Epidermal melanocyte (primary cell): ENCODE data around the gene MSANTD4.
"Not testable (repeated sequence)": the region's sequence is repeated elsewhere in the genome, so short reads cannot be mapped to it uniquely, and the experiment has no call there.

Source experiments
- DNase-seq: peaks from one replicate; pipeline ENCODE4 v3.0.0; 2011; ENCODE audit warnings: low spot score; ENCODE audit not compliant: insufficient read length

MSANTD4 gene

DNA sequence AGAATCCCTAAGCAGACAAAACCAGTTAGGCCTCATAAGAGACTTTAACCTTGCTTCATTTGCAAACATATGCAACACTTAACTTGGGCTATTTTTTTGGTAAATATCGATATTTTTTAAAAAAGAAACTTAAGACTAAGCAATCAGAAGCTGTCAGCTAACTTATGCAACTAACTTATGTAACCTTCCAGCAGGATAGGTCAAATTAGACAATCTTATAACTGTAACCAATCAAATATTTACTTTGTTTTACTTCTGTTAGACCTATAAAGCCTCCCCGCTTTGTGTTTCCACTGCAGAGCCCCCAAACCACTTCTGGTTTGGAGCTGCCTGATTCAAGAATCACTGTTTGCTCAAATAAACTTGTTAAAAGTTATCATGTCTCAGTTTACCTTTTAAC, 8.0 kb downstream of the MSANTD4 start:
- no peak for DNase-seq

DNA sequence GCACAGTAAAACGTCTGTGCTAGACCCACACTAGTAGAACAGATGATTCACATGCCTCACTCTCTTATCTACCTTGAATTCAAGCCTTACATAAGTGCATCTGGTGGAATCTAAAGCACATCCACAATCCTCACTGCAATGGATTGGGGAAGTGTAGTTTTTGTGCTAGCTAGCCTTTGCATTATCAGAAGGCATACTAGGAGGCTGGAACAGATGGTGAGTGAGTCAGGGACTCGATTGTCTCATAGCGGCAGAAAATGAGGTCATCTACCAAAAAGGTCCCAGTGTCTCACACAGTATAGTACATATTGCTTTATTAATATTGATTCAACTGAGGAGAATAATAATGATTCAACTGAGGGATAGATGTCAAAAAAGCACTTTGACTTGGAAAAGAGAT, 9.3 kb downstream of the MSANTD4 start:
- no peak for DNase-seq

DNA sequence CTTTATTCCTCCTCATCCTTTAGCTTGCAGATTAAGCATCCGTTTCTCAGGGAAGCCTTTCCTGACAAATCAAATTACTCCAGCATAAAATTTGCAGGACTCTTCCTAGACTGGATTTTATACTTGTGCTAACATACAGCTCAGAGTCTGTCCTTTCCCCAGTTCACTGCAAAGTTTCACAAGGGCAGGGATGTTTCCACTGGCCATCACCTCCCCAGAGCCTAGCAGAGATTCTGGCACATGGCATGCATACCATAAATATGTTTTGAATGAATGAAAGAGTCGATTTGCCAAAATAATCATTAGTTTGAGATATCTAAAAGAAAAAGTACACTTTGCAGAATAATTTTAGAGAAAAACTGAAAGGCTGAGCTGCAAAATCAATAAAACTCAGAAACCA, 10.6 kb downstream of the MSANTD4 start:
- DNase-seq: no peak

DNA sequence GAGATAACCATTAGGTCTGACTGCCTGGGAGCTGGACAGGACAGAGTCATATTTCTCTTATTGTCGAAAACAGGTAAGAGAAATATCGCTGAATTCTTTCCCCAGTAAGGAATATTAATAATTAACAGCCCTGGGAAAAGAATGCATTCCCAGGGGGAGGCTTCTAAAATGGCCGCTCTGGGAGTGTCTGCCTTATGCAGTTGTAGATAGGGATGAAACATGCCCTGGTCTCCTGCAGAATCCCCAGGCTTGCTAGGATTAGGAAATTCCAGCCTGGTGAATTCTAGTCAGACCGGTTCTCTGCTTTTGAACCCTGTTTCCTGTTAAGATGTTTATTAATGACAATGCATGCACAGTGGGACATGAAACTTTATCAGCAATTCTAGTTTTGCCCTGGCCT, 18.9 kb downstream of the MSANTD4 start:
- DNase-seq: not testable (repeated sequence)

DNA sequence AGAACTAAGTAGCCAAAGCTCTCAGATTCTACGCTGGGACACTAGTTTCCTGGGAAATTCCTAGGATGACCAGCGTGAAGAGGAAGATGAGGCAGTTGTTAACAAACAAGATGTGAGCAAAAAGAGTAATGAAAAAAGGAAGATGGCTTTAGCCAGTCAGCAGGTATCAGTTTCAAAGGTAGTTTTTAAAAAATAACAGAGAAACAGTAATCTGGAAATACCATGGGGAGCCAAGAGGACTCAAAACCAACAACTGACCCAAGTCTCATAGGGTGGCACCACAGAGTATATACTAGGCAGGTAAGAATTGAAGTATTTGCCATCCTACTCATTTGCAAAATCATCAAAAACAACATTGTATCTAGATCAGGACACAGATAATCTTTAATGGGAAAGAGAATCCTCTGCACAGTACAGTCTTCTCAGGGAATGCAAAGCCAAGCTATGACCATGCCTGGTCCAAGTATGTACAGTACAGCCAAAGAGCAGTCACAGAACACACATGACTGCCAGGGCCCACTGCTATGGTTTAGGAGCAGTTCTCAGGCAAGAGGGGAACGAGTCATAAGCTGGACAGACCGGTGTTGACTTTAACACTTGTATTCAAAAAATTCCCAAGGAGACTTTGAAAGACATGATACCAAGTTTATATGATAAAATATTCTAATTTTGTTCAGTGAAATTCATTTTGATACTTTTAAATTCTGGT, 20.6 kb downstream of the MSANTD4 start:
- no peak for DNase-seq

DNA sequence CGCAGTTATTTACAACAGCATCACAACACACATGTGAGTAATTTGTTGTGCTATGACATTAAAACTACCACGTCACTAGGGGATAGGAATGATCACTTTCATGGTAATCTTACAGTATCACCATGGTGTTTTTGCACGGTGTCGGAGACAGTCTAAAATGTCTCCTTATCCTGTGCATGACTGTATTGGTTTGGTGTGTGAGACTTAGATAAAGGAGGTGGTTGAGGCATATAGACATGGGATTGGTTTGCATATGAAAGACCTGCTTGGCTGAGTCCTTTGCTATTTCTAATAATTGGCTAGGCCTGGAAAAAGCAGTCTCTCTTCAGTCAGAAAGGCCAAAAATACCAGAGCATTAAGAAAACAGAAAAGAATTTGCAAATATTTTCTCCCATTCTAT, 30.2 kb downstream of the MSANTD4 start:
- no peak for DNase-seq

DNA sequence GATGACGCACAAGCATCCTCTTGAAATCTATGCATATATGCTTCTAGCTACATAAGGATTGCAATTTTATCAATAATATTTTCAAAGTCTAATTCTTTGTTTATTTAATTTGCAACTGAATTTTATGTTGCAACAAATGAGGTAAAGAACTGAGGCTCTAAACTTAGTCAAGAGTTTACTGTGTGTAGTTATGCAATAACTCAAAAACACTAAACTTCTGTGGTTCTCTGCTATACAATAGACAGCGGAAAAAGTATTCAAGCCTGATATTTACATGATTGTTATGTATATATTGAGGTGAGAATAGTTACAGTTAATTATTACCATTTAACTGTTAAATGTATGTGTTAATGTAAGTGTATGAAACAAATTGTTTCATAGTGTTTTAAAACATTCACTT, 32.9 kb downstream of the MSANTD4 start:
- DNase-seq: no peak

DNA sequence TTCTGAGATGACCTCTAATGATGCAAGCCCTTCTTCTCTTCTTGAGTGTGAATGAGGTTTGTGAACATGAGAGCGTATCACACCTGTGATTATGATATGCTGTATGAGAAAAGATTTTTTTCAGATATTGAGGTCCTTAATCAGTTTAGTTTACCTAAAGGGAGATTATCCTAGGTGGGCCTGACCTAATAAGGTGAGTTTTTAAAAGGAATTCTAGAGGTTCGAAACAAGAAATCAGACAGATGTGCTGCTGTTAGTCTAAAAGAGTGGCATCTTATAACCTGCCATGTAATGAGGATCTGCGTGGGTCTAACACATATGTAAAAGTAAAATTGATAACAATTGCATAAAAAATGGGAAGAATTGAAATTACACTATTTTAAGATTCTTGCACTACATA, 33.8 kb downstream of the MSANTD4 start:
- DNase-seq: no peak

DNA sequence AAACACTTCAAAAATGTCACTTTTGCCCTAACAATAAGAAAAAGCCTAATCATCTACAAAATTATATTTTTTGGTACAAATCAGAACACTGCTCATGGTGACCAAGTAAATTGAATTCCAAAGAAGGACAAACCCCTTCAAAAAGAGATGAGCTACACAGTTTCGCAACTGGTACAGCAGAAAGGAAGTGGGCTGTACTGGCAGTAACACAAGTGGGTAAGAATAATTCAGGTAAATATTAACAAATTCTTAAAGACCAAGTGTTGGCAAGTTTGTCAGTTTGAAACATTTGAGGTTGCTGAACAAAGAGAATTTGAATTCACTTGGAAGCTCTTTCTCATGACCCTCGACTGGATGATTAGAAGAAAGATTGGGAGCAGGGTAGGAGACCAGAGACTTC, 35.5 kb downstream of the MSANTD4 start:
- DNase-seq: no peak

DNA sequence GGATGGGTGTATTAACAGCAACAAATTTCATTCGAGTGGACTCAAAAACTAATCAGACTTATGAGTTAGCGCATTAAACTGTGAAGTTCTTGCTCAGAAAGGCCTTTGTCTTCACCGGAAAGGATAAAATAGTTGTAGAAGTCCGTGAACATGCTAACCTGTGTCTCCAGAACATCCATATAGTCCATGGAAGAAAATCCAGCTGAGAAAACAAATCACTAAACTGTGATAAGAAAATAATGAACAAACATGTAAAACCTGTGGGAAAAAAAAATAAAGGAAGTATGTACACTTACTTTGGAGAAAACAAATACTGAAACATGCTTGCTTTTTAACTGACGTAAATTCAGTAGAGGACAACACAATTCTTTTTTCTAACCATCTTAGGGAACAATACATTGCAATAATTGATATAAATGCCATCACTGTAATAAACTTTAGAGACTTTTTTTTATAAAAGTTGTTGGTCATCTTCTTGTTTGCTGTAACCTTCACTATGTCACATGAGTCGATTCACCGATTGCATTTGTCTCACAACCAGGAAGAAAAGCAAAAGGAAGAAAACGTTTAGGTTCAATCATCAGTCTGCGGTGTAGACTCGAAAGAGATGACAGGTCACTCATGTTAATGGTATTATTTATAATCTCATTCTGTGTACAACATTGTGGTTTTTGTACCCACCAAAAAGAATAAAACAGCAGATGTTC, 41.9 kb downstream of the MSANTD4 start:
- DNase-seq: no peak

DNA sequence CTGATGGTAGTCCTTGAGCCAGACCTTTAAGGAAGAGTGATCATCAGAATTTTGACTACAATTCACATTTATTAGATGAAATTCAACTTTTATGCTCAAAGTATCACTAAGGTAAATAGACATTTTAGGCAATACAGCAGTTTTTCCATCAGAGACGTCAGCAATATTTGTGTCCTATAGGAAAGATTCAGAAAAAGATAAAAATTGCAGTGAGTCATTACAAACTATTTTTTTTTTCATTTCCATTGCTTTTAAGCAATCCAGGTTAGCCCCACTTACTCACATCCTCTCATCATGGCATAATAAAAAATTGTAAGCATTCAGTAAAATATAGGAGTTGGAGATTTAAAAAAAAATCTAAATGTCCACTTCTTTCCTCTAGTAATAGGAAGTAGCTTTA, 46.9 kb downstream of the MSANTD4 start:
- no peak for DNase-seq

DNA sequence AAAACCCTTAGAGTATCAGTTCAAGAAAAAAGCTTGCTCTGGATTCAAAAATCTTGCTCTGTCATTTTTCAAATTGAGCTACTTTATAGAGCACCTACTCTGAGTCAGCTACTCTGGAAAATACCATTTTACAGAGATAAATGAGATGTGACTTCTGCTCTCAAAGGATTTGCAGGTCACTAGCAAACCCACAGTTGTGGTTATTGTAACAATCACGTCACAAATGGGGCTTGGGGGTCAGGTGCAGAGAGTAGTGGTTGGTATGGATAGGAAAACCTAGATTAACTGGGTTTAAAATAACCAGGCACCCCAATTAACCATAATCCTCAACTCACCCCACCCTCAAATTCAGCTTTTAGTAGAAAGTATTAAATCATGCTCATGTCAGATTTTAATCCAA, 52.3 kb downstream of the MSANTD4 start:
- DNase-seq: no peak

DNA sequence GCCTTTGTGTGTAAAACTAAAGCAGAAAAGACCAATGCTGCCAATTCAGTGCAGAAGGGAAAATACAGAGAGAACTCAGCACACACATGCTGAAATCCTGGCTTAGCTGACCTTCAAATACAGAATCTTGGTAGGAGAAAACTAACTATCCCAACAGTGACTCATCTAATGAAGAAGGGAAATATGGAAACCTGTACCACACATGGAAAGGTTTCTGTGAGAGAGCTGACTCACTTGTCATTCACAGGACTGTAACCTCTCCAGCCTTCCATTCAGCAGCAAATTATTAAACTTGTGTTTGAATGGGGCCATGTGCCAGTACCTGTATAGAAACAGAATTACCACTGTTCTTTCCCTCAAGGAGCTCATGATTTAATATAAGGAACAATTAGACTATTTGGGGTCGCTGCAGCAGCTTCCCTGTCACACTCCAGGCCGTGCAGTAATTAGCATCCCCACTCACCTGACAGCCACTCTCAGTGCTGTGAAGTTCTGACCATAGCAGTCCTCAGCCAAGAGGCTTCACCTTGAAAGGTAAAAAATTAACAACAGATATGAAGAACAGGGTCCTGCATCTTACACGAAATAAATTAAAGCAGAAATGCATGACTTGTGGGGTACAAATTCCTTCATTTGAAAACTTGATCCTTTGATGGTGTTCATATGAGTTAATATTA, 53.9 kb downstream of the MSANTD4 start:
- no peak for DNase-seq

DNA sequence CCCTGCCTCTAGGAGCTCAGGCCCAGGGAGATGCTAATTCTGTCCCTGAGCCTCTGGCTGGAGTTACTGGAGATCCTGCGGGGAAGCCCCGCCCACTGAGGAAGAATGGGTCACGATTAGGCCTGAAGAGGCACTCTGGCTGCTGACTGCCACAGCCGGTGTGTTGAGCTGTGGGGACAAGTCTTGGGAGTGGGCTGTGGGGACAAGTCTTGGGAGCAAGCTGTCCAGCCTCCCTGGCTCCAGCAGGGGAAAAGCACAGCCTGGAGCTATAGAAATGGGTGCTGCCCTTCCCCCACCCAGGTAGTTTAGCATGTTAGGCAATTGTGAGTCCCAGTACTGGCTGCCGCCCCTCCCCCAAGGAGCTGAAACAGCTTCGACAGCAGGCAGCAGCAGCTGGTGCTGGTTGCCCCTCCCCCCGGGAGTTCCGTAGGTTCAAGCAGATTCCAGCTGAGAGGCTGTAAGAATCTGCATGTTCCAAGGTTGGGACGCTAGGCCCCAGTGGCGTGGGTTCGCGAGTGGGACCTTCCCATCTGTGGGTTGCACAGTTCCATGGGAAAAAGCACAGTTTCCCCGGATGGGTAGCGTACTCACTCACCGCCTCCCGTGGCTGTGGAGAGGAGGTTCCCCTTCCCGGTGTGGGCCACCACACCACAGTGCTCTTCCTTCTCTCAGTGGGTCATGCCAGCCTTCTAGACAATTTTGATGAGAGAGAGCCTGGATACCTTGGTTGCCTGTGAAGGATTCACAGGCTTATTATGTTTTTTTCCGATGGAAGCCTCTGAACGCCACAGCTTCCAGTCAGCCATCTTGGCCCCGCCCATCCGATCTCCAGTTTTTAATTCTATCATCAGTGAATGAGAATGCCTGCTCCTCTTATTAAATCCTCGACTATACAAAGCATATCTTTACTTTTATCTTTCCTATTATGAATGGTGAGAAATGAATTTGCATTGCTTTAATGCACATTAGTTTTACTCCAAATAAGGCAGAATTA, 61.5 kb downstream of the MSANTD4 start:
- DNase-seq: no peak
